H1 (cell line): ENCODE data around the gene TMEM38A. TPM values are rescaled to one million over a fixed set of nuclear protein-coding genes. Genes with fewer than 3 reads are reported as not detected.

Experiments used
- CTCF ChIA-PET: fragments of 300-600 bp; sonication (Branson Sonifier 250); formaldehyde crosslinking; loops from one replicate; lab custom pipeline; 2021; ENCODE audit not compliant: partially characterized antibody; lab: Charles Lee
- POLR2A ChIA-PET: fragments of 300-600 bp; sonication (Branson Sonifier 250); formaldehyde crosslinking; loops from one replicate; lab custom pipeline; 2021; ENCODE audit warnings: inconsistent platforms; ENCODE audit not compliant: partially characterized antibody; lab: Charles Lee
- DNase-seq, 2 experiments: peaks; one replicate each; pipeline versions ENCODE4 v3.0.0 to v3.0.0-alpha.2; 2010 to 2022; ENCODE audit warnings: low spot score in 2 of 2, low read depth in 1 of 2, mixed read lengths in 1 of 2
- FAIRE-seq: peaks from 2 replicates; lab custom pipeline; 2011; peaks lifted over from hg19 to GRCh38; lab: Jason Lieb, UNC
- H2AFZ ChIP-seq: 2 replicates; pipeline ENCODE4 v1.8.1; 2012; ENCODE audit warnings: low read length, inconsistent platforms
- H2AK5ac ChIP-seq: 2 replicates; pipeline ENCODE4 v1.6.1; 2013; ENCODE audit warnings: low read depth, low read length
- H2BK120ac ChIP-seq: replicated peaks from 2 replicates; pipeline ENCODE3; 2013; ENCODE audit warnings: low read depth, low read length, inconsistent platforms
- H2BK12ac ChIP-seq: 2 replicates; pipeline ENCODE4 v1.6.1; 2013; ENCODE audit warnings: low read depth, low read length
- H2BK15ac ChIP-seq: 2 replicates; pipeline ENCODE4 v1.6.1; 2013; ENCODE audit warnings: low read length
- H2BK20ac ChIP-seq: 2 replicates; pipeline ENCODE4 v1.6.1; 2013; ENCODE audit warnings: low read length
- H2BK5ac ChIP-seq: 2 replicates; pipeline ENCODE4 v1.6.1; 2013; ENCODE audit warnings: low read depth, low read length
- H3K14ac ChIP-seq: 2 replicates; pipeline ENCODE4 v1.6.1; 2013; ENCODE audit warnings: inconsistent platforms; ENCODE audit not compliant: insufficient read length
- H3K18ac ChIP-seq: 2 replicates; pipeline ENCODE4 v1.6.1; 2013; ENCODE audit warnings: low read length; ENCODE audit errors: extremely low read depth
- H3K23ac ChIP-seq: 2 replicates; pipeline ENCODE4 v1.6.1; 2013; ENCODE audit warnings: inconsistent platforms; ENCODE audit not compliant: insufficient read length
- H3K23me2 ChIP-seq: 2 replicates; pipeline ENCODE4 v1.6.1; 2013; ENCODE audit warnings: low read depth, low read length
- H3K27ac ChIP-seq: 2 replicates; pipeline ENCODE4 v1.6.1; 2011; ENCODE audit warnings: low read depth, low read length, inconsistent platforms
- H3K27me3 ChIP-seq, 4 experiments: replicated peaks in 1 of 4; 1 replicate in 1 of 4; 2 replicates in 3 of 4; pipeline versions ENCODE4 v1.6.1 to v1.8.1; 2011 to 2013; ENCODE audit warnings: low read length in 3 of 4, mild to moderate bottlenecking in 3 of 4, inconsistent platforms in 2 of 4, mixed read lengths in 2 of 4, moderate library complexity in 1 of 4; ENCODE audit not compliant: control insufficient read depth in 3 of 4, insufficient read depth in 3 of 4; ENCODE audit errors: extremely low read depth in 1 of 4
- H3K36me3 ChIP-seq, 4 experiments: 2 replicates each; pipeline versions ENCODE4 v1.6.1 to v1.8.1; 2011 to 2013; ENCODE audit warnings: mild to moderate bottlenecking in 4 of 4, low read length in 3 of 4, moderate library complexity in 2 of 4, control low read depth in 1 of 4, inconsistent platforms in 1 of 4; ENCODE audit not compliant: insufficient read depth in 4 of 4, control insufficient read depth in 2 of 4
- H3K4ac ChIP-seq: replicated peaks from 2 replicates; pipeline ENCODE3; 2013; ENCODE audit warnings: low read length, low read depth, mixed read lengths, inconsistent platforms; ENCODE audit not compliant: insufficient read length
- H3K4me1 ChIP-seq, 4 experiments: replicated peaks in 1 of 4; 1 replicate in 1 of 4; 2 replicates in 3 of 4; pipeline versions ENCODE4 v1.6.1 to v1.8.1; 2011 to 2013; ENCODE audit warnings: low read length in 3 of 4, inconsistent platforms in 2 of 4, mixed read lengths in 1 of 4; ENCODE audit not compliant: insufficient read depth in 4 of 4, control insufficient read depth in 3 of 4
- H3K4me2 ChIP-seq, 2 experiments: 2 replicates each; pipeline versions ENCODE4 v1.6.1 to v1.8.1; 2011 to 2013; ENCODE audit warnings: low read depth in 2 of 2, low read length in 2 of 2, control low read depth in 1 of 2, inconsistent platforms in 1 of 2, mild to moderate bottlenecking in 1 of 2; ENCODE audit not compliant: insufficient read depth in 1 of 2
- H3K4me3 ChIP-seq, 4 experiments: fragments of 200-600, 300-600 bp in 1 of 4; sonication (generic), shearing (Covaris generic), sonication (Bioruptor Twin) in 1 of 4; 2 replicates each; pipeline versions ENCODE4 v1.5.1 to v1.8.1; 2011 to 2016; ENCODE audit warnings: low read length in 4 of 4, low read depth in 3 of 4, control low read depth in 2 of 4, inconsistent platforms in 2 of 4, mild to moderate bottlenecking in 2 of 4, mixed read lengths in 1 of 4, moderate library complexity in 1 of 4; ENCODE audit not compliant: insufficient read depth in 2 of 4; ENCODE audit errors: extremely low read depth in 1 of 4
- H3K56ac ChIP-seq: replicated peaks from 2 replicates; pipeline ENCODE3; 2013; ENCODE audit warnings: low read depth, mild to moderate bottlenecking, mixed read lengths, low read length, inconsistent platforms; ENCODE audit not compliant: insufficient read length
- H3K79me1 ChIP-seq: 2 replicates; pipeline ENCODE4 v1.6.1; 2013; ENCODE audit warnings: low read depth, low read length, control low read depth
- H3K79me2 ChIP-seq, 2 experiments: 2 replicates each; pipeline versions ENCODE4 v1.6.1 to v1.8.1; 2012 to 2013; ENCODE audit warnings: low read length in 2 of 2, mild to moderate bottlenecking in 2 of 2, inconsistent platforms in 1 of 2; ENCODE audit not compliant: insufficient read depth in 2 of 2, control insufficient read depth in 1 of 2
- H3K9ac ChIP-seq, 4 experiments: replicated peaks in 1 of 4; 1 replicate in 1 of 4; 2 replicates in 3 of 4; pipeline versions ENCODE4 v1.6.1 to v1.8.1; 2011 to 2013; ENCODE audit warnings: low read depth in 3 of 4, low read length in 3 of 4, control low read depth in 2 of 4, mild to moderate bottlenecking in 2 of 4, moderate library complexity in 2 of 4, inconsistent platforms in 1 of 4; ENCODE audit errors: extremely low read depth in 1 of 4
- H3K9me3 ChIP-seq, 2 experiments: 2 replicates each; pipeline versions ENCODE4 v1.6.1 to v1.8.1; 2012 to 2013; ENCODE audit warnings: mild to moderate bottlenecking in 2 of 2, moderate library complexity in 2 of 2, control low read depth in 1 of 2, inconsistent platforms in 1 of 2, low read depth in 1 of 2, low read length in 1 of 2, mixed read lengths in 1 of 2; ENCODE audit not compliant: insufficient read depth in 2 of 2
- H4K20me1 ChIP-seq, 2 experiments: replicated peaks in 1 of 2; 2 replicates each; pipeline versions ENCODE3 to v1.8.1; 2011 to 2013; ENCODE audit warnings: inconsistent platforms in 2 of 2, low read length in 2 of 2, mild to moderate bottlenecking in 1 of 2; ENCODE audit not compliant: insufficient read depth in 2 of 2, control insufficient read depth in 1 of 2
- H4K5ac ChIP-seq: 2 replicates; pipeline ENCODE4 v1.6.1; 2013; ENCODE audit warnings: low read length, low read depth, mixed read lengths, inconsistent platforms; ENCODE audit not compliant: insufficient read length
- H4K8ac ChIP-seq: 2 replicates; pipeline ENCODE4 v1.8.0; 2013; ENCODE audit warnings: mild to moderate bottlenecking, moderate library complexity, low read length, inconsistent platforms; ENCODE audit not compliant: insufficient read depth; ENCODE audit errors: extremely low read depth
- H4K91ac ChIP-seq: replicated peaks from 2 replicates; pipeline ENCODE3; 2013; ENCODE audit warnings: low read length, mixed read lengths, inconsistent platforms; ENCODE audit not compliant: insufficient read length
- BCL11A ChIP-seq, 2 experiments: IDR thresholded peaks; one replicate each; pipeline ENCODE4 v1.6.1; 2011; ENCODE audit warnings: low read depth in 2 of 2, low read length in 2 of 2, mild to moderate bottlenecking in 2 of 2
- CBX5 ChIP-seq: fragments of 300-800, 300-1000 bp; sonication (generic); IDR thresholded peaks from 2 replicates; pipeline ENCODE4 v1.7.1; 2016; ENCODE audit warnings: antibody characterized with exemption, low read length, low read depth
- CTBP2 ChIP-seq: IDR thresholded peaks from 2 replicates; pipeline ENCODE4 v1.7.0; 2011; ENCODE audit warnings: borderline replicate concordance, mild to moderate bottlenecking, moderate library complexity, mixed read lengths, low read length; ENCODE audit not compliant: insufficient read depth, insufficient read length
- EZH2 ChIP-seq: fragments of 200-600 bp; sonication (generic); IDR thresholded peaks from 2 replicates; pipeline ENCODE4 v1.7.1; 2012; ENCODE audit warnings: low read depth, mild to moderate bottlenecking, moderate library complexity, low read length, inconsistent platforms; ENCODE audit not compliant: severe bottlenecking
- HDAC6 ChIP-seq: IDR thresholded peaks from one replicate; pipeline ENCODE4 v1.7.1; 2012; ENCODE audit warnings: low read depth, mild to moderate bottlenecking, inconsistent platforms, low read length, moderate library complexity
- KDM5A ChIP-seq: fragments of 200-600 bp; IDR thresholded peaks from 2 replicates; pipeline ENCODE4 v1.7.1; 2012; ENCODE audit warnings: mild to moderate bottlenecking, low read length, inconsistent platforms, mixed read lengths
- NANOG ChIP-seq: IDR thresholded peaks from 2 replicates; pipeline ENCODE4 v1.6.1; 2011; ENCODE audit warnings: low read length, low read depth, mild to moderate bottlenecking, inconsistent platforms; ENCODE audit not compliant: insufficient read depth, poor library complexity, severe bottlenecking
- RAD21 ChIP-seq, 2 experiments: IDR thresholded peaks in 1 of 2; conservative IDR thresholded peaks in 1 of 2; 2 replicates each; pipeline ENCODE4 v1.6.1; 2011; ENCODE audit warnings: low read depth in 2 of 2, low read length in 2 of 2, improper control_type of control experiment in 1 of 2, inconsistent platforms in 1 of 2, mild to moderate bottlenecking in 1 of 2, moderate library complexity in 1 of 2
- SIN3A ChIP-seq, 2 experiments: IDR thresholded peaks in 1 of 2; conservative IDR thresholded peaks in 1 of 2; 2 replicates each; pipeline ENCODE4 v1.6.1; 2011 to 2012; ENCODE audit warnings: low read length in 2 of 2, improper control_type of control experiment in 1 of 2, low read depth in 1 of 2, mild to moderate bottlenecking in 1 of 2
- SIX5 ChIP-seq: IDR thresholded peaks from 2 replicates; pipeline ENCODE4 v1.6.1; 2011; ENCODE audit warnings: mild to moderate bottlenecking, low read depth, low read length
- TBP ChIP-seq: IDR thresholded peaks from 2 replicates; pipeline ENCODE4 v1.6.1; 2011; ENCODE audit warnings: low read depth, low read length, improper control_type of control experiment
- TEAD4 ChIP-seq: IDR thresholded peaks from 2 replicates; pipeline ENCODE4 v1.6.1; 2012; ENCODE audit warnings: low read depth, low read length, inconsistent platforms, mixed read lengths
- WGBS, 2 experiments: shearing (Covaris generic) in 1 of 2; methylation state at CpG; one replicate each; pipeline versions ENCODE4 v1.1.6 to v1.1.7; 2013 to 2015; ENCODE audit warnings: low lambda C conversion rate in 2 of 2, mixed read lengths in 2 of 2, inconsistent platforms in 1 of 2, low coverage in 1 of 2, missing lambda C conversion rate in 1 of 2; ENCODE audit not compliant: insufficient replicate concordance in 2 of 2, insufficient coverage in 1 of 2, insufficient read length in 1 of 2; ENCODE audit errors: extremely low coverage in 1 of 2, missing lambda C conversion rate in 1 of 2; 5-methylcytosine and 5-hydroxymethylcytosine counted together
- polyA plus RNA-seq, 7 experiments: library from polyadenylated mRNA; depleted of rRNA in 3 of 7; stranded (reverse) in 5 of 7; unstranded in 2 of 7; fragments of >200 nt in 5 of 7; fragments of 200-250 nt in 2 of 7; gene quantifications; 1 replicate in 5 of 7; 2 replicates in 1 of 7; 4 replicates in 1 of 7; pipeline versions ENCODE4 v1.2.1 to v1.2.3, GENCODE V29; 2011 to 2013; ENCODE audit warnings: missing spikeins in 2 of 7, mixed read lengths in 2 of 7
- total RNA-seq: library from RNA; stranded (reverse); fragmentation: NEBNext Ultra II Directional; extraction: Animal tissue kit (Norgen Biotek cat#: 25700); gene quantifications from 2 replicates; pipeline ENCODE4 v1.2.1, GENCODE V29; 2021

The TMEM38A gene
- total and polyA plus RNA-seq, 2 of the 8 experiments (the other 6 are each of a cell fraction or from before 2014, with no cell fraction given), result 8.9 to 9.2 TPM

- no peak overlapping the region for H3K27ac ChIP-seq
- H2BK120ac ChIP-seq, result no peak overlapping the region
- H3K56ac ChIP-seq, result no peak overlapping the region
- no peaks in the 10 kb centered on the region for H3K4me1 ChIP-seq
- no peak overlapping the region for H3K14ac ChIP-seq
- peaks cover 2 to 10% of the 10 kb centered on the region in 2 experiments for H4K20me1 ChIP-seq
- H4K5ac ChIP-seq, result no peak overlapping the region
- H3K4ac ChIP-seq, result no peak overlapping the region
- H3K36me3 ChIP-seq, result peaks cover 19 to 53% (median 39%) of the 10 kb centered on the region in 4 experiments
- H3K79me2 ChIP-seq, result peaks cover 3 to 53% of the 10 kb centered on the region in 2 experiments
- ChIA-PET POLR2A (interaction anchor here (0.6 to 4.7 kb wide), 4 partner anchors 8 to 79 kb away, joined by 3 to 27 read pairs (median 6); partner anchors contain the start of gene MED26), CTCF (no interaction called here)
- H2BK12ac ChIP-seq, result no peak overlapping the region
- no peak overlapping the region for H3K9ac ChIP-seq
- no peak overlapping the region for H3K18ac ChIP-seq
- no peak overlapping the region for H4K8ac ChIP-seq
- no peaks in the 10 kb centered on the region for H3K23me2 ChIP-seq
- no peak overlapping the region for H3K23ac ChIP-seq
- H3K4me3 ChIP-seq, result no peak overlapping the region
- no peaks in the 10 kb centered on the region for H3K9me3 ChIP-seq
- 100% methylated on average over 1 of the region's 1 CpG; no CpG with 5 or more reads in 1 of the 2 experiments for WGBS, 2 experiments
- H2BK15ac ChIP-seq, result no peak overlapping the region
- FAIRE-seq, result no peak
- no peak overlapping the region for H2AFZ ChIP-seq
- no peak overlapping the region for H2BK5ac ChIP-seq
- H3K27me3 ChIP-seq, result no peaks in the 10 kb centered on the region
- no peak for DNase-seq
- H2AK5ac ChIP-seq, result no peak overlapping the region
- no peak overlapping the region for H4K91ac ChIP-seq
- H3K4me2 ChIP-seq, result no peak overlapping the region
- peaks cover 3% of the 10 kb centered on the region; the same call in 1 of the 2 replicates for H3K79me1 ChIP-seq
- no peak overlapping the region for H2BK20ac ChIP-seq
- TF ChIP-seq RAD21 (IDR thresholded peaks at IDR 0.05 in 1 of 2, conservative IDR thresholded peaks at IDR 0.05 in 1 of 2; ENCODE audit: low read depth in 2 of 2, low read length in 2 of 2) (no peak), EZH2 (no peak), HDAC6 (no peak), SIN3A (conservative IDR thresholded peaks at IDR 0.05 in 1 of 2, IDR thresholded peaks at IDR 0.05 in 1 of 2; ENCODE audit: low read depth in 1 of 2, low read length in 2 of 2) (no peak), KDM5A (no peak), CTBP2 (no peak), TBP (no peak), BCL11A (IDR thresholded peaks at IDR 0.05; ENCODE audit: low read depth in 2 of 2, low read length in 2 of 2) (no peak), NANOG (no peak), TEAD4 (no peak), CBX5 (no peak), SIX5 (no peak)
These were observed 20.0 kb upstream of the TMEM38A start for GRCh38 chr19:16640951-16641350.
